Measurements from ENCODE around the gene GPSM1.

DNA sequence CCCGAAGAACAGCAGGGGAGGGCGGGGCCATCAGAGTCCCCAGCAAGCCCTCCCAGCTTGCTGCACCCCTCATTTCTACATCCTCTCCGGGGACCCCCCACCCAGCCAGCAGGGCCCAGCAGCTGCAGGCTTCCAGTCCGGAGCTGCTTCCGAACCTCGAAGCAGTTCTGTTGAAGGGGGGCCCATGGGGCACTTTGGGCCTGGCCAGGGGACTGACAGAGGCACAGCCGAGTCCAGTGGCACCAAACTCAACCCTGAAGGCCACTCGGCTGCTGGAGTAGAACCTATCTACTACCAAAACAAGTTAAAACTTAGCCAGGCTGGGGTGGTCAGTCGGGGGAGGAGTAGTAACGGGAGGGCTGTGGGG lies 15.3 kb upstream of the GPSM1 start:
- TF ChIP-seq, protein P1, sequence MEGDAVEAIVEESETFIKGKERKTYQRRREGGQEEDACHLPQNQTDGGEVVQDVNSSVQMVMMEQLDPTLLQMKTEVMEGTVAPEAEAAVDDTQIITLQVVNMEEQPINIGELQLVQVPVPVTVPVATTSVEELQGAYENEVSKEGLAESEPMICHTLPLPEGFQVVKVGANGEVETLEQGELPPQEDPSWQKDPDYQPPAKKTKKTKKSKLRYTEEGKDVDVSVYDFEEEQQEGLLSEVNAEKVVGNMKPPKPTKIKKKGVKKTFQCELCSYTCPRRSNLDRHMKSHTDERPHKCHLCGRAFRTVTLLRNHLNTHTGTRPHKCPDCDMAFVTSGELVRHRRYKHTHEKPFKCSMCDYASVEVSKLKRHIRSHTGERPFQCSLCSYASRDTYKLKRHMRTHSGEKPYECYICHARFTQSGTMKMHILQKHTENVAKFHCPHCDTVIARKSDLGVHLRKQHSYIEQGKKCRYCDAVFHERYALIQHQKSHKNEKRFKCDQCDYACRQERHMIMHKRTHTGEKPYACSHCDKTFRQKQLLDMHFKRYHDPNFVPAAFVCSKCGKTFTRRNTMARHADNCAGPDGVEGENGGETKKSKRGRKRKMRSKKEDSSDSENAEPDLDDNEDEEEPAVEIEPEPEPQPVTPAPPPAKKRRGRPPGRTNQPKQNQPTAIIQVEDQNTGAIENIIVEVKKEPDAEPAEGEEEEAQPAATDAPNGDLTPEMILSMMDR (conservative IDR thresholded peaks at IDR 0.05) = no peak
- TF ChIP-seq ZFX (IDR thresholded peaks at IDR 0.05) = no peak

All from C4-2B (cell line).